GM19099 (cell line): ENCODE measurements around the gene AP2A2.

ENCODE experiments used
- POLR2A ChIP-seq: IDR thresholded peaks from 3 replicates; pipeline ENCODE4 v1.6.1; 2011; ENCODE audit warnings: low read depth; ENCODE audit not compliant: insufficient read length; ENCODE audit errors: extremely low read depth

Gene AP2A2

GRCh38 chr11:894575-895201, 31.0 kb upstream of the AP2A2 start:
- no peak for TF ChIP-seq POLR2A

GRCh38 chr11:895331-896110, 30.1 kb upstream of the AP2A2 start:
- no peak for TF ChIP-seq POLR2A

- TF ChIP-seq POLR2A: no peak
Observed at GRCh38 chr11:897253-898142, 28.2 kb upstream of the AP2A2 start.

- no peak for TF ChIP-seq POLR2A
Observed at GRCh38 chr11:898143-898511, 27.5 kb upstream of the AP2A2 start.

- no peak for TF ChIP-seq POLR2A
Observed at GRCh38 chr11:898540-899190, 27.0 kb upstream of the AP2A2 start.

GRCh38 chr11:899724-900123, 25.9 kb upstream of the AP2A2 start:
- no peak for TF ChIP-seq POLR2A

GRCh38 chr11:900545-900944, 25.1 kb upstream of the AP2A2 start:
- no peak for TF ChIP-seq POLR2A

- no peak for TF ChIP-seq POLR2A
Observed at GRCh38 chr11:901452-902061, 24.1 kb upstream of the AP2A2 start.

- no peak for TF ChIP-seq POLR2A
Observed at GRCh38 chr11:904380-904779, 21.3 kb upstream of the AP2A2 start.

- TF ChIP-seq POLR2A: no peak
Observed at GRCh38 chr11:905952-906351, 19.7 kb upstream of the AP2A2 start.

- TF ChIP-seq POLR2A: no peak
Observed at GRCh38 chr11:907668-908067, 18.0 kb upstream of the AP2A2 start.

GRCh38 chr11:908273-908672, 17.4 kb upstream of the AP2A2 start:
- TF ChIP-seq POLR2A: no peak

GRCh38 chr11:909406-909805, 16.3 kb upstream of the AP2A2 start:
- no peak for TF ChIP-seq POLR2A

GRCh38 chr11:910044-910588, 15.6 kb upstream of the AP2A2 start:
- no peak for TF ChIP-seq POLR2A
